HepG2 (cell line): ENCODE results near the gene MEGF10. TPM values are rescaled to one million over a fixed set of nuclear protein-coding genes. Genes with fewer than 3 reads are reported as not detected.
A peak's percentile ranks its signal among the peaks of the same experiment; 100 is the strongest.

Experiments
- ATAC-seq: fragments of 200-7000 bp; cut with Tn5 transposase; 3 replicates; pipeline ENCODE4 v1.9.1; 2020; ENCODE audit warnings: mild to moderate bottlenecking, moderate library complexity
- BruUV-seq: library from RNA; stranded (reverse); fragments of 400-500 nt; replicated peaks from 2 replicates; lab custom pipeline; 2021; lab: Mats Ljungman, UMichigan
- CTCF ChIA-PET: fragments of 300-600 bp; formaldehyde crosslinking; extraction: SDS; loops from one replicate; lab custom pipeline; 2021; ENCODE audit warnings: low total read pairs, inconsistent platforms, low intra/inter-chr PET ratio; lab: Yijun Ruan, JAX
- POLR2A ChIA-PET: fragments of 350-600 bp; sonication (Branson Sonifier 250); formaldehyde crosslinking; loops from one replicate; lab custom pipeline; 2020; ENCODE audit warnings: antibody characterized with exemption, inconsistent platforms; lab: Yijun Ruan, JAX
- DNase-seq: peaks from one replicate; pipeline ENCODE4 v3.0.0-alpha.2; 2015; ENCODE audit warnings: low spot score
- FAIRE-seq: peaks from 3 replicates; lab custom pipeline; 2011; peaks lifted over from hg19 to GRCh38; lab: Jason Lieb, UNC
- H2AFZ ChIP-seq: one replicate; pipeline ENCODE4 v1.6.1; 2011; ENCODE audit warnings: low read length, inconsistent platforms
- H3K27ac ChIP-seq: fragments of 300-600 bp; 3 replicates; pipeline ENCODE4 v1.8.0; 2011; ENCODE audit warnings: mixed run types, mild to moderate bottlenecking, mixed read lengths, low read length, inconsistent platforms; ENCODE audit not compliant: insufficient read depth; ENCODE audit errors: extremely low read length
- H3K27me3 ChIP-seq, 2 experiments: fragments of 200-600 bp in 1 of 2; 2 replicates in 1 of 2; 3 replicates in 1 of 2; pipeline versions ENCODE4 v1.6.0 to v1.8.0; 2011; ENCODE audit warnings: low read length in 2 of 2, mild to moderate bottlenecking in 2 of 2, moderate library complexity in 2 of 2, inconsistent platforms in 1 of 2; ENCODE audit not compliant: insufficient read depth in 2 of 2, control insufficient read depth in 1 of 2
- H3K36me3 ChIP-seq, 2 experiments: fragments of 200-600 bp in 1 of 2; replicated peaks in 1 of 2; 2 replicates in 1 of 2; 3 replicates in 1 of 2; pipeline versions ENCODE4 v1.5.1 to v1.8.0; 2011; ENCODE audit warnings: low read length in 2 of 2, inconsistent platforms in 1 of 2; ENCODE audit not compliant: insufficient read depth in 2 of 2, control insufficient read depth in 1 of 2
- H3K4me1 ChIP-seq: 2 replicates; pipeline ENCODE4 v1.5.1; 2012; ENCODE audit warnings: low read length, inconsistent platforms; ENCODE audit not compliant: insufficient read depth
- H3K4me2 ChIP-seq: 2 replicates; pipeline ENCODE4 v1.6.0; 2011; ENCODE audit warnings: low read depth, low read length, inconsistent platforms
- H3K4me3 ChIP-seq, 3 experiments: fragments of 200-600 bp in 1 of 3; sonication (generic), shearing (Covaris generic) in 1 of 3; replicated peaks in 1 of 3; 2 replicates each; pipeline ENCODE4 v1.5.1; 2011 to 2016; ENCODE audit warnings: low read length in 3 of 3, inconsistent platforms in 2 of 3, low read depth in 2 of 3, mild to moderate bottlenecking in 2 of 3, control low read depth in 1 of 3, mixed read lengths in 1 of 3; ENCODE audit not compliant: insufficient read depth in 1 of 3
- H3K79me2 ChIP-seq: one replicate; pipeline ENCODE4 v1.6.1; 2011; ENCODE audit warnings: low read length, inconsistent platforms; ENCODE audit not compliant: insufficient read depth
- H3K9ac ChIP-seq: 2 replicates; pipeline ENCODE4 v1.6.0; 2011; ENCODE audit warnings: mild to moderate bottlenecking, low read depth, low read length, inconsistent platforms; ENCODE audit not compliant: insufficient read depth
- H3K9me3 ChIP-seq: 2 replicates; pipeline ENCODE4 v1.5.1; 2012; ENCODE audit warnings: mild to moderate bottlenecking, low read length
- H4K20me1 ChIP-seq: 2 replicates; pipeline ENCODE4 v1.6.0; 2011; ENCODE audit warnings: inconsistent platforms, mild to moderate bottlenecking, low read length, moderate library complexity; ENCODE audit not compliant: insufficient read depth
- ATF7 ChIP-seq, 2 experiments: fragments of 450-650 bp in 1 of 2; sonication (generic) in 1 of 2; formaldehyde crosslinking in 1 of 2; IDR thresholded peaks; 2 replicates each; pipeline versions ENCODE4 v1.4.0 to v1.6.1; 2016 to 2020; ENCODE audit warnings: antibody characterized with exemption in 1 of 2, mild to moderate bottlenecking in 1 of 2, missing genetic modification reagents in 1 of 2
- CREB1 ChIP-seq, 2 experiments: fragments of 450-650 bp in 1 of 2; IDR thresholded peaks; 2 replicates each; pipeline ENCODE4 v1.6.1; 2016 to 2017; ENCODE audit warnings: control low read depth in 1 of 2, mild to moderate bottlenecking in 1 of 2, missing compliant biosample characterization in 1 of 2, missing genetic modification characterization in 1 of 2
- MXD1 ChIP-seq: sonication (generic); formaldehyde crosslinking; IDR thresholded peaks from 2 replicates; pipeline ENCODE4 v1.4.0; 2020; ENCODE audit warnings: mild to moderate bottlenecking, missing genetic modification reagents
- SETDB1 ChIP-seq: sonication (generic); formaldehyde crosslinking; IDR thresholded peaks from 2 replicates; pipeline ENCODE4 v1.5.1; 2020; ENCODE audit warnings: missing genetic modification reagents, mild to moderate bottlenecking, borderline replicate concordance
- ZNF280D ChIP-seq: sonication (generic); formaldehyde crosslinking; IDR thresholded peaks from 2 replicates; pipeline ENCODE4 v1.5.1; 2020; ENCODE audit warnings: mild to moderate bottlenecking, missing genetic modification reagents
- WGBS: methylation state at CpG from one replicate; pipeline ENCODE4 v1.1.6; 2017; ENCODE audit warnings: low lambda C conversion rate; 5-methylcytosine and 5-hydroxymethylcytosine counted together
- in situ Hi-C: cut with HindIII; loops from 2 replicates; pipeline ENCODE4 v1.10.0; 2017; ENCODE audit warnings: low pct_unique_long_range_greater_than_20kb; ENCODE audit not compliant: extremely low pct_ligation_motif_present
- intact Hi-C: fragments of 100-400 bp; cut with micrococcal nuclease; formaldehyde crosslinking; loops from one replicate; pipeline ENCODE4 v1.10.0; 2022; ENCODE audit not compliant: unreplicated experiment
- polyA plus RNA-seq, 8 experiments: library from polyadenylated mRNA; depleted of rRNA in 3 of 8; stranded (reverse) in 7 of 8; unstranded in 1 of 8; fragments of >200 nt; fragmentation: Illumina TruSeq in 4 of 8; extraction: Trizol in 4 of 8; gene quantifications; 2 replicates each; pipeline versions ENCODE4 v1.2.1 to v1.2.3, GENCODE V29; 2011 to 2016; ENCODE audit warnings: low read depth in 4 of 8, missing spikeins in 1 of 8, mixed read lengths in 1 of 8; ENCODE audit not compliant: insufficient read depth in 1 of 8
- total RNA-seq, 5 experiments: library from RNA; depleted of rRNA; stranded (reverse); fragments of >200 nt; fragmentation: Illumina TruSeq; extraction: Trizol; gene quantifications; 2 replicates each; pipeline ENCODE4 v1.2.3, GENCODE V29; 2016; ENCODE audit warnings: low read depth in 1 of 5

Gene MEGF10
- total and polyA plus RNA-seq, 2 of the 13 experiments (the other 11 are each of a cell fraction or from before 2014, with no cell fraction given) = not detected

GRCh38 chr5:127363403-127363802, 72.8 kb downstream of the MEGF10 start:
- no peak for TF ChIP-seq MXD1 (CRISPR knock-in tag)
- TF ChIP-seq ZNF280D (CRISPR knock-in tag) = no peak
- TF ChIP-seq ATF7 (IDR thresholded peaks at IDR 0.05) = peak; percentile 33; the same call in 1 of the 2 replicates
- no peak for TF ChIP-seq ATF7 (CRISPR knock-in tag; IDR thresholded peaks at IDR 0.05)
- peak; percentile 89 for TF ChIP-seq CREB1 (IDR thresholded peaks at IDR 0.05)
- TF ChIP-seq CREB1 (CRISPR knock-in tag; IDR thresholded peaks at IDR 0.05) = no peak
- TF ChIP-seq SETDB1 = no peak
- TF ChIP-seq, all 625 proteins: peak for 2
- Histone ChIP-seq H3K27ac (no peak overlapping the region), H4K20me1 (no peaks in the 10 kb centered on the region), H3K79me2 (no peaks in the 10 kb centered on the region), H3K4me2 (no peak overlapping the region), H3K9ac (no peak overlapping the region), H3K36me3 (no peaks in the 10 kb centered on the region), H3K4me3 (no peak overlapping the region), H3K4me1 (no peaks in the 10 kb centered on the region), H2AFZ (no peak overlapping the region), H3K27me3 (0 out of 5 replicates have a peak, but pooled peaks cover 0 to 1% of the 10 kb centered on the region in 2 experiments), H3K9me3 (no peaks in the 10 kb centered on the region)
- no peak for DNase-seq
- no peak for ATAC-seq
- 5% methylated on average over 4 of the region's 4 CpGs for WGBS
- ChIA-PET CTCF (no interaction called here), POLR2A (no interaction called here)
- in situ Hi-C loops (no loop called here), intact Hi-C loops (no loop called here)
- BruUV-seq = no TSS peak
- no peak for FAIRE-seq
